Endothelial cell of umbilical vein (primary cell): ENCODE data around the gene ANKRD12. TPM values are rescaled to one million over a fixed set of nuclear protein-coding genes. Genes with fewer than 3 reads are reported as not detected.

Experiments
- BruUV-seq: library from RNA; stranded (reverse); fragments of 400-500 nt; replicated peaks from 2 replicates; lab custom pipeline; 2021; lab: Mats Ljungman, UMichigan
- CTCF ChIA-PET: fragments of 300-600, 350-600 bp; sonication (Branson Sonifier 250); formaldehyde crosslinking; loops from one replicate; lab custom pipeline; 2021; ENCODE audit warnings: antibody characterized with exemption, inconsistent platforms; lab: Charles Lee
- POLR2A ChIA-PET: fragments of 300-600, 350-600 bp; sonication (Branson Sonifier 250); formaldehyde crosslinking; loops from one replicate; lab custom pipeline; 2021; ENCODE audit warnings: antibody characterized with exemption, inconsistent platforms; lab: Charles Lee
- DNase-seq: peaks from one replicate; pipeline ENCODE4 v3.0.0-alpha.2; 2011; ENCODE audit warnings: low read depth, low spot score
- FAIRE-seq: peaks from 2 replicates; lab custom pipeline; 2011; peaks lifted over from hg19 to GRCh38; lab: Jason Lieb, UNC
- H2AFZ ChIP-seq: 2 replicates; pipeline ENCODE4 v1.6.0; 2012; ENCODE audit warnings: low read depth, low read length, control low read depth, inconsistent platforms
- H3K27ac ChIP-seq: 2 replicates; pipeline ENCODE4 v1.5.1; 2011; ENCODE audit warnings: low read depth, mild to moderate bottlenecking, control low read depth, low read length, moderate library complexity; ENCODE audit not compliant: insufficient read depth
- H3K27me3 ChIP-seq, 2 experiments: 2 replicates each; pipeline versions ENCODE4 v1.6.0 to v1.6.1; 2011; ENCODE audit warnings: low read length in 2 of 2, mixed read lengths in 1 of 2; ENCODE audit not compliant: control insufficient read depth in 2 of 2, insufficient read depth in 2 of 2
- H3K36me3 ChIP-seq, 2 experiments: 2 replicates in 1 of 2; 3 replicates in 1 of 2; pipeline ENCODE4 v1.5.1; 2011; ENCODE audit warnings: low read length in 2 of 2, mild to moderate bottlenecking in 1 of 2, moderate library complexity in 1 of 2; ENCODE audit not compliant: control insufficient read depth in 2 of 2, insufficient read depth in 2 of 2; ENCODE audit errors: extremely low read depth in 1 of 2
- H3K4me1 ChIP-seq: 3 replicates; pipeline ENCODE4 v1.5.1; 2011; ENCODE audit warnings: mild to moderate bottlenecking, low read length; ENCODE audit not compliant: control insufficient read depth, insufficient read depth; ENCODE audit errors: extremely low read depth
- H3K4me2 ChIP-seq: 2 replicates; pipeline ENCODE4 v1.6.1; 2011; ENCODE audit warnings: low read length, control low read depth, mixed read lengths; ENCODE audit not compliant: insufficient read depth
- H3K4me3 ChIP-seq, 3 experiments: fragments of 200-600 bp in 1 of 3; sonication (generic), shearing (Covaris generic) in 1 of 3; replicated peaks in 1 of 3; 2 replicates each; pipeline ENCODE4 v1.5.1; 2011 to 2016; ENCODE audit warnings: control low read depth in 3 of 3, low read length in 3 of 3, mild to moderate bottlenecking in 2 of 3, inconsistent platforms in 1 of 3, low read depth in 1 of 3, moderate library complexity in 1 of 3; ENCODE audit not compliant: insufficient read depth in 1 of 3
- H3K79me2 ChIP-seq: 2 replicates; pipeline ENCODE4 v1.6.0; 2012; ENCODE audit warnings: low read length, inconsistent platforms; ENCODE audit not compliant: control insufficient read depth, insufficient read depth
- H3K9ac ChIP-seq: replicated peaks from 2 replicates; pipeline ENCODE3; 2011; ENCODE audit warnings: low read length, control low read depth; ENCODE audit not compliant: insufficient read depth; ENCODE audit errors: extremely low read depth
- H3K9me1 ChIP-seq: replicated peaks from 3 replicates; pipeline ENCODE4 v1.6.0; 2011; ENCODE audit warnings: mild to moderate bottlenecking, low read length; ENCODE audit not compliant: control insufficient read depth, insufficient read depth; ENCODE audit errors: extremely low read depth
- H3K9me3 ChIP-seq: replicated peaks from 2 replicates; pipeline ENCODE4 v1.5.1; 2012; ENCODE audit warnings: low read length, inconsistent platforms; ENCODE audit not compliant: control insufficient read depth, insufficient read depth
- H4K20me1 ChIP-seq: replicated peaks from 2 replicates; pipeline ENCODE3; 2011; ENCODE audit warnings: mild to moderate bottlenecking, low read length; ENCODE audit not compliant: control insufficient read depth, insufficient read depth; ENCODE audit errors: extremely low read depth
- EZH2 ChIP-seq: IDR thresholded peaks from 2 replicates; pipeline ENCODE4 v1.6.1; 2012; ENCODE audit warnings: borderline replicate concordance, low read depth, mild to moderate bottlenecking, moderate library complexity, low read length, inconsistent platforms; ENCODE audit not compliant: severe bottlenecking
- GATA2 ChIP-seq: IDR thresholded peaks from 2 replicates; pipeline ENCODE4 v1.7.0; 2011; ENCODE audit warnings: low read depth, mild to moderate bottlenecking, moderate library complexity, mixed read lengths, low read length; ENCODE audit not compliant: insufficient read length, insufficient read depth
- JUN ChIP-seq: IDR thresholded peaks from 2 replicates; pipeline ENCODE4 v1.6.1; 2011; ENCODE audit warnings: borderline replicate concordance, low read depth; ENCODE audit not compliant: insufficient read length, insufficient read depth
- POLR2A ChIP-seq: IDR thresholded peaks from 2 replicates; pipeline ENCODE4 v1.6.1; 2012; ENCODE audit warnings: low read depth, mild to moderate bottlenecking, control low read depth, low read length
- dilution Hi-C: fragments of 300-500 bp; cut with MboI; formaldehyde crosslinking; loops from one replicate; pipeline ENCODE4 v1.15.0; 2019; ENCODE audit warnings: low sequenced_read_pairs; ENCODE audit not compliant: extremely low pct_ligation_motif_present
- intact Hi-C: fragments of 100-400 bp; cut with micrococcal nuclease; formaldehyde crosslinking; loops from one replicate; pipeline ENCODE4 v1.10.0; 2022
- polyA plus RNA-seq, 4 experiments: library from polyadenylated mRNA; depleted of rRNA in 3 of 4; stranded (reverse) in 3 of 4; unstranded in 1 of 4; fragments of >200 nt; gene quantifications; 2 replicates each; pipeline versions ENCODE4 v1.2.1 to v1.2.3, GENCODE V29; 2011 to 2012; ENCODE audit warnings: missing spikeins in 1 of 4
- total RNA-seq: library from RNA; stranded (reverse); gene quantifications from 2 replicates; pipeline ENCODE4 v1.2.3, GENCODE V29; 2021

The ANKRD12 gene
- total and polyA plus RNA-seq, 2 donors (not counting 3 experiments of a cell fraction or from before 2014, with no cell fraction given) = 1.5 to 25.4 TPM

DNA sequence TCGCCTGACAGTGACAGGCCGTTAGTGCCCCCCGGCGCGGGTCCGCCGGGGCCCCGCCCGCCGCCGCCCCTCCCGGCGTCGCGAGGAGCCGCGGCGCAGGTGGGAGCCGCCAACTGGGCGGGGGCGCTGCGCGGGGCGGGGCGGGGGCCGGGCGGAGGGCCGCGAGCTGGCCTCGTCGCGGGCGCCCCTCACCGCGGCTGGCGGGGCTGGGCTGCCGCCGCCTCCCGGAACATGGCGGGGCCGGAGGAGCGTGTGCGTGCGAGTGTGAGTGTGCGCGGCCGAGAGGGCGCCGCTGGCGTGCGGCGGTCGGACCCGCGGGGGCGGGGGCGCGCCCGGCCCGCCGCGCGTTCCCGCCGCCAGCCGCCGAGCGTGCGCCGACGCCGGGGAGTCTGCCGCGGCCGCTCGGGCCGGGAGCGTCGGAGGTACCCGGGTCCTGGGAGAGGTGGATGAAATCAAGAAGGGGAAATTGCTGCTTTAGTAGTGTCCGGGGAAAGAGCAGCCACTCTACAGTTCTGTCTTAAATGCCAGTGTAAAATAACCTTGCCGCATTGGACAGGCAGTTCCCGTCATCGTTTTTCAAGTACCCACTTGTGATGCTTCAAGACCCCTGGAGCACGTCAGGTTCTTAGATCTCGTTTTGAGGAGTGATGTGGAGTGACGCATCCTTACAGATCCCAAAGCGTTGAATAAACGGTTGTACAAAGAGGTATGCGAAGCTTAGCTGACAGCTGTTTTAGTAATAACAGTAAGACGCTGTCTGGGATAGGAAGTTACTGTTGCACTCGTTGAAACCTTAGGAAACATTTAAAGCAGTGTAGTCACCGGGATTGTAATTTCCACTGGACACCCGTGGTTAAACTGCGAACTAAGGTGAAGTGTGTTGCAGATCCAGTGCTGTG, 836 bp downstream of the ANKRD12 start:
- TF ChIP-seq EZH2 (no peak), GATA2 (no peak), JUN (peak; percentile 22), POLR2A (no peak)

More for the DNA sequence above, 836 bp downstream of the ANKRD12 start:
- Histone ChIP-seq H3K79me2 (peaks cover 52% of the 10 kb centered on the region), H3K27ac (peak overlapping the region; percentile 95), H3K36me3 (peaks cover 0 to 6% of the 10 kb centered on the region in 2 experiments), H3K27me3 (no peaks in the 10 kb centered on the region), H3K4me3 (peak overlapping the region; percentile 50 to 86 (median 55)), H3K9me3 (no peaks in the 10 kb centered on the region), H3K9me1 (no peaks in the 10 kb centered on the region), H3K9ac (peak overlapping the region; percentile 88), H4K20me1 (no peaks in the 10 kb centered on the region), H3K4me1 (peaks cover 31% of the 10 kb centered on the region), H2AFZ (peak overlapping the region; percentile 16), H3K4me2 (peak overlapping the region; percentile 82)
- ChIA-PET POLR2A (interaction anchor here (1.0 to 2.2 kb wide), 2 partner anchors 28 to 197 kb away, joined by 3 to 8 read pairs; partner anchors contain the start of gene TWSG1), CTCF (interaction anchor here (0.7 to 8.6 kb wide), 8 partner anchors 10 to 379 kb away, joined by 3 to 60 read pairs (median 14); partner anchors contain the start of gene TWSG1)
- intact Hi-C loops (loop anchor here (1.0 to 10.0 kb wide), 4 partner anchors 65 to 433 kb away; partner anchors contain the start of gene MTCL1), dilution Hi-C loops (no loop called here)
- no TSS peak for BruUV-seq
- peak; percentile 40 for FAIRE-seq
- peak; percentile 78 for DNase-seq
